NCI-H82 treated with DMSO at 0.1 percent for 48 hours (cell line): Measurements from ENCODE around the gene FMO4.
"Not testable (repeated sequence)": the region's sequence is repeated elsewhere in the genome, so short reads cannot be mapped to it uniquely, and the experiment has no call there.

Source experiments
- DNase-seq: peaks from one replicate; lab custom pipeline; 2025; ENCODE audit not compliant: unreplicated experiment; lab: John Stamatoyannopoulos, UW

Gene FMO4

DNA sequence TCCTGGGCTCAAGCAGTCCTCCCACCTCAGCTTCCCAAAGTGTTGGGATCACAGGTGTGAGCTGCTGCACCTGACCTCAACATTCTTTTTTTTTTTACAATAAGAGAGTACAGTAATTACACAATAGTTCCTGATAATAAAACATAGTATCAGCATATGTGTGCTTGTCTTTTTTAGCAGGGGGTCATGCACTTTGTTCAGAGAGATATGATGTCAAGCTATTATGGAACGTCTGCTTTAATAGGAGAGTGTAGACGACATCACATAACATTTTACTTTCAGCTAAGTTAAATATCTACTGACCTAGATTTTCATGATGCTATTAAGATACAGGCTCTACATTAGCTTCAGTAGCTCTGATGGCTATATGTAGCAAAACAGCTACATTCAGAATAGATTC is 70.5 kb downstream of the FMO4 start:
- no peak for DNase-seq

DNA sequence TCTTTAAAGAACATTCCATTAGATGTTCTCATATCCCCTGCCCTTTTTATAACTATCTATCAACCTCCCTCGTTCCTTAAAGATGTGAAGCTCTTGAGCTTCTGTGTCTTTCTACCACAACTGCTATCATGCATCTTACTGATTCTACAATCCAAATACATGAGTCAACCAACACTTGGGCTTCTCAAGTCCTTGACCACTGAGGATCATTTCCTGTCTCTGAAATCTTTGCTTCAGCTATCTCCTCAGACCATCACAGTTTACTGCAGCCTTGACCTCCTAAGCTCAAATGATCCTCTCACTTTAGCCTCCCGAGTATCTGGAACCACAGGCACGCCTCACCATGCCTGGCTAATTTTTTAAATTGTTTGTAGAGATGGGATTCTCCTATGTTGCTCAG is 75.2 kb downstream of the FMO4 start:
- no peak for DNase-seq

DNA sequence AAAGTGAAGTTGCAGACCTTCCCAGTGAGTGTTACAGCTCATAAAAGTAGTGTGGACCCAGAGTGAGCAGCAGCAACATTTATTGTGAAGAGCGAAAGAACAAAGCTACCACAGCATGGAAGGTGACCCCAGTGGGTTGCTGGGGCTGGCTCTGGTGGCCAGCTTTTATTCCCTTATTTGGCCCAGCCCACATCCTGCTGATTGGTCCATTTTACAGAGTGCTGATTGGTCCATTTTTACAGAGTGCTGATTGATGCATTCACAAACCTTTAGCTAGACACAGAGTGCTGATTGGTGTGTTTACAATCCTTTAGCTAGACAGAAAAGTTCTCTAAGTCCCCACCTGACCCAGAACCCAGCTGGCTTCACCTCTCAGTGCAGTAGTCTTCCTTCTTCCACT is 76.8 kb downstream of the FMO4 start:
- not testable (repeated sequence) for DNase-seq
